Measurements from ENCODE around the gene CRYGD. TPM values are rescaled to one million over a fixed set of nuclear protein-coding genes. Genes with fewer than 3 reads are reported as not detected.

CRYGD gene
- total and polyA plus RNA-seq, 7 donors, result not detected

- Histone ChIP-seq H3K36me3 (ENCODE audit: insufficient read depth in 1 of 2, low read depth in 1 of 2) (no peaks in the 10 kb centered on the region), H3K9me3 (no peaks in the 10 kb centered on the region), H3K27ac (no peak overlapping the region), H3K4me3 (no peak overlapping the region), H3K4me1 (no peaks in the 10 kb centered on the region), H3K27me3 (ENCODE audit: insufficient read depth in 3 of 3, low read length in 2 of 3) (no peaks in the 10 kb centered on the region)
- intact Hi-C loops (cut with DNase I), result no loop called here
- TF ChIP-seq, protein P1, sequence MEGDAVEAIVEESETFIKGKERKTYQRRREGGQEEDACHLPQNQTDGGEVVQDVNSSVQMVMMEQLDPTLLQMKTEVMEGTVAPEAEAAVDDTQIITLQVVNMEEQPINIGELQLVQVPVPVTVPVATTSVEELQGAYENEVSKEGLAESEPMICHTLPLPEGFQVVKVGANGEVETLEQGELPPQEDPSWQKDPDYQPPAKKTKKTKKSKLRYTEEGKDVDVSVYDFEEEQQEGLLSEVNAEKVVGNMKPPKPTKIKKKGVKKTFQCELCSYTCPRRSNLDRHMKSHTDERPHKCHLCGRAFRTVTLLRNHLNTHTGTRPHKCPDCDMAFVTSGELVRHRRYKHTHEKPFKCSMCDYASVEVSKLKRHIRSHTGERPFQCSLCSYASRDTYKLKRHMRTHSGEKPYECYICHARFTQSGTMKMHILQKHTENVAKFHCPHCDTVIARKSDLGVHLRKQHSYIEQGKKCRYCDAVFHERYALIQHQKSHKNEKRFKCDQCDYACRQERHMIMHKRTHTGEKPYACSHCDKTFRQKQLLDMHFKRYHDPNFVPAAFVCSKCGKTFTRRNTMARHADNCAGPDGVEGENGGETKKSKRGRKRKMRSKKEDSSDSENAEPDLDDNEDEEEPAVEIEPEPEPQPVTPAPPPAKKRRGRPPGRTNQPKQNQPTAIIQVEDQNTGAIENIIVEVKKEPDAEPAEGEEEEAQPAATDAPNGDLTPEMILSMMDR (IDR thresholded peaks at IDR 0.05), result no peak
- DNase-seq (no peak), ATAC-seq (no peak)
Measured at GRCh38 chr2:208153156-208153555, 28.8 kb upstream of the CRYGD start.

GRCh38 chr2:208150956-208151355 is 26.6 kb upstream of the CRYGD start:
- H3K27me3 ChIP-seq (ENCODE audit: insufficient read depth in 3 of 3, low read length in 2 of 3), result no peaks in the 10 kb centered on the region
- H3K9me3 ChIP-seq, result no peaks in the 10 kb centered on the region
- intact Hi-C loops (cut with DNase I), result no loop called here
- no peaks in the 10 kb centered on the region for H3K36me3 ChIP-seq (ENCODE audit: insufficient read depth in 1 of 2, low read depth in 1 of 2)
- H3K4me1 ChIP-seq, result no peaks in the 10 kb centered on the region
- no peak for DNase-seq
- ATAC-seq, result no peak
- no peak overlapping the region for H3K27ac ChIP-seq
- no peak overlapping the region for H3K4me3 ChIP-seq
- TF ChIP-seq, protein P1 (IDR thresholded peaks at IDR 0.05), result no peak
- 82 to 100% (median 93%) methylated on average over 1 of the region's 1 CpG for WGBS, 3 donors

- ATAC-seq (no peak), DNase-seq (no peak)
- Histone ChIP-seq H3K4me3 (no peak overlapping the region), H3K27me3 (ENCODE audit: insufficient read depth in 3 of 3, low read length in 2 of 3) (no peaks in the 10 kb centered on the region), H3K9me3 (no peaks in the 10 kb centered on the region), H3K4me1 (no peaks in the 10 kb centered on the region), H3K36me3 (ENCODE audit: insufficient read depth in 1 of 2, low read depth in 1 of 2) (no peaks in the 10 kb centered on the region), H3K27ac (no peak overlapping the region)
- intact Hi-C loops (cut with DNase I), result no loop called here
- TF ChIP-seq, protein P1 (IDR thresholded peaks at IDR 0.05), result no peak
Measured at GRCh38 chr2:208150094-208150493, 25.8 kb upstream of the CRYGD start.

GRCh38 chr2:208148803-208149202 is 24.5 kb upstream of the CRYGD start:
- intact Hi-C loops (cut with DNase I), result no loop called here
- H3K9me3 ChIP-seq, result no peaks in the 10 kb centered on the region
- H3K36me3 ChIP-seq (ENCODE audit: insufficient read depth in 1 of 2, low read depth in 1 of 2), result no peaks in the 10 kb centered on the region
- DNase-seq (no peak), ATAC-seq (no peak)
- 60 to 73% (median 64%) methylated on average over 2 of the region's 2 CpGs for WGBS, 3 donors
- no peaks in the 10 kb centered on the region for H3K4me1 ChIP-seq
- H3K4me3 ChIP-seq, result no peak overlapping the region
- H3K27ac ChIP-seq, result no peak overlapping the region
- H3K27me3 ChIP-seq (ENCODE audit: insufficient read depth in 3 of 3, low read length in 2 of 3), result no peaks in the 10 kb centered on the region
- TF ChIP-seq, protein P1 (IDR thresholded peaks at IDR 0.05), result no peak

DNA sequence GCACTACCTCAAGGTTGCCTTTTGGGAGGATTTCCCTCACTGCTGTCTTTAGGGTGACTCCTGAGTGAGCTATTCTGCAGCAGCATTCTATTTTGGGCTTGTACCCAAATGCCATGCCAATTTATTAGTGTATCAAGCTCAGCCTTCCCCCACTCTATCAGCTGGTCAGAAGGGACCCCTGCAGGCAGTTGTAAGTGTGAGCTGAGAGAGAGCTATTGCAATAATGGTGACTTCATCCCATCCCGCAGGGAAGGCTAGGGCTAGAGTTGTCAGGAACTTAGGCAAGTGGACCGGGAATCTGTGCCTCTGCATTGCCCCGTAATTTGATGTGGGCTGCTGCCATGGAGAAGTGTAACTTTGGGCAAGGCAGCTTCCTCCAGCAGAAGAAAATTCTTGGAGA is 23.4 kb upstream of the CRYGD start:
- TF ChIP-seq, protein P1 (IDR thresholded peaks at IDR 0.05), result no peak
- Histone ChIP-seq H3K36me3 (ENCODE audit: insufficient read depth in 1 of 2, low read depth in 1 of 2) (no peaks in the 10 kb centered on the region), H3K4me3 (no peak overlapping the region), H3K9me3 (no peaks in the 10 kb centered on the region), H3K27me3 (ENCODE audit: insufficient read depth in 3 of 3, low read length in 2 of 3) (no peaks in the 10 kb centered on the region), H3K4me1 (no peaks in the 10 kb centered on the region), H3K27ac (no peak overlapping the region)
- WGBS, 3 donors, result 62 to 71% (median 64%) methylated on average over 3 of the region's 3 CpGs
- ATAC-seq, result no peak
- DNase-seq, result no peak
- intact Hi-C loops (cut with DNase I), result no loop called here

Measured in psoas muscle (tissue), 8 donors.